Heart left ventricle (tissue), 16 donors: ENCODE measurements around the gene WDR35. TPM values are rescaled to one million over a fixed set of nuclear protein-coding genes. Genes with fewer than 3 reads are reported as not detected.

ENCODE experiments used
- ATAC-seq, 4 donors: fragments of 200-7000 bp; cut with Tn5 transposase; one replicate each; pipeline ENCODE4 v1.9.1; 2020 to 2022; ENCODE audit warnings: moderate library complexity in 4 of 4, mild to moderate bottlenecking in 3 of 4, moderate number of reproducible peaks in 1 of 4
- DNase-seq, 5 donors: peaks; one replicate each; pipeline ENCODE4 v3.0.0-alpha.2; 2020
- H3K27ac ChIP-seq, 12 donors: fragments of 200-600 bp; sonication (generic) in 4 of 12; one replicate each; pipeline versions ENCODE4 v1.5.0 to v1.8.0; 2016 to 2022; ENCODE audit warnings: mild to moderate bottlenecking in 2 of 12
- H3K27me3 ChIP-seq, 9 donors: fragments of 200-600 bp; sonication (generic) in 2 of 9; one replicate each; pipeline versions ENCODE4 v1.5.1 to v1.8.0; 2016 to 2022; ENCODE audit warnings: mild to moderate bottlenecking in 3 of 9
- H3K36me3 ChIP-seq, 9 donors: fragments of 200-600 bp; sonication (generic) in 2 of 9; one replicate each; pipeline versions ENCODE4 v1.5.0 to v1.8.0; 2018 to 2022; ENCODE audit warnings: mild to moderate bottlenecking in 2 of 9
- H3K4me1 ChIP-seq, 12 donors: fragments of 200-600 bp; sonication (generic) in 4 of 12; one replicate each; pipeline versions ENCODE4 v1.5.0 to v1.8.0; 2016 to 2022; ENCODE audit warnings: mild to moderate bottlenecking in 3 of 12
- H3K4me3 ChIP-seq, 12 donors: fragments of 200-600 bp; sonication (generic) in 4 of 12; one replicate each; pipeline versions ENCODE4 v1.5.0 to v1.8.0; 2017 to 2022; ENCODE audit warnings: mild to moderate bottlenecking in 9 of 12, moderate library complexity in 4 of 12
- H3K9me3 ChIP-seq, 12 donors: fragments of 200-600 bp; sonication (generic) in 4 of 12; one replicate each; pipeline versions ENCODE4 v1.5.0 to v1.8.0; 2016 to 2022; ENCODE audit warnings: mild to moderate bottlenecking in 1 of 12
- POLR2A ChIP-seq, 2 donors: fragments of 450-650 bp; IDR thresholded peaks; one replicate each; pipeline ENCODE4 v1.6.1; 2017; ENCODE audit warnings: antibody characterized with exemption in 2 of 2, mild to moderate bottlenecking in 2 of 2, moderate library complexity in 2 of 2
- WGBS, 4 donors: extraction: QIAGEN DNeasy Blood & Tissue Kit in 2 of 4; methylation state at CpG; one replicate each; pipeline versions ENCODE4 v1.1.5 to v1.1.7; 2013 to 2018; 5-methylcytosine and 5-hydroxymethylcytosine counted together
- intact Hi-C, 10 donors: fragments of 100-400 bp; cut with DNase I; formaldehyde crosslinking; loops; one replicate each; pipeline versions ENCODE4 v1.11.1 to v1.14.2; 2022
- polyA plus RNA-seq, 2 donors: library from polyadenylated mRNA; stranded (reverse); fragments of 200-250 nt; gene quantifications; one replicate each; pipeline ENCODE4 v1.2.3, GENCODE V29; 2013
- total RNA-seq, 9 donors: library from RNA; depleted of rRNA in 2 of 9; stranded (reverse); fragments of >200 nt in 2 of 9; fragmentation: NEBNext Ultra II Directional in 3 of 9; extraction: Animal tissue kit (Norgen Biotek cat#: 25700) in 3 of 9; gene quantifications; one replicate each; pipeline versions ENCODE4 v1.1.0 to v1.2.4, GENCODE V29; 2016 to 2023
- TF ChIP-seq, protein P1 (sequence below), 12 donors: fragments of 200-600 bp; sonication (generic) in 4 of 12; IDR thresholded peaks; one replicate each; pipeline versions ENCODE4 v1.5.0 to v1.8.0; 2018 to 2022; ENCODE audit warnings: antibody characterized with exemption in 12 of 12, mild to moderate bottlenecking in 5 of 12
- donor health status: ischemic (EF 13 %, LVEDD 7.1; RV severe dilation, severe dysfunction).
- donor health status: healthy with polysubstance abuse.
- donor health status: DM: no; HTN: yes; CAD: no.
- donor health status: DM: no; HTN: no; CAD: no.
- donor health status: ischemic (EF 25% LVEDD 6.9; RV normal size, moderate dysfunction).
- donor health status: ischemic (EF 25% LVEDD 5.7; RV mildly dilated, moderate dysfunction).
- donor health status: healthy.
- donor health status: DM: yes; HTN: yes; CAD: no.
- donor health status: ischemic (EF 35%, LVEDD 5.7; RV mildly dilated, moderate dysfunction).
- donor health status: nonischemic (EF 11% LVEDD 7.7; RV severe dilation, severe dysfunction).
- donor health status: DM: yes; HTN: yes; CAD: no.
- donor health status: PGD.
- donor health status: ischemic (EF 29% LVEDD 5.4; RV normal size, mild dysfunction).
- donor health status: nonischemic (EF 23%, LVEDD 6.1; RV moderate dilation, normal function).

Gene WDR35
- total and polyA plus RNA-seq, 11 donors, result 1.1 to 8.5 (median 5.0) TPM

DNA sequence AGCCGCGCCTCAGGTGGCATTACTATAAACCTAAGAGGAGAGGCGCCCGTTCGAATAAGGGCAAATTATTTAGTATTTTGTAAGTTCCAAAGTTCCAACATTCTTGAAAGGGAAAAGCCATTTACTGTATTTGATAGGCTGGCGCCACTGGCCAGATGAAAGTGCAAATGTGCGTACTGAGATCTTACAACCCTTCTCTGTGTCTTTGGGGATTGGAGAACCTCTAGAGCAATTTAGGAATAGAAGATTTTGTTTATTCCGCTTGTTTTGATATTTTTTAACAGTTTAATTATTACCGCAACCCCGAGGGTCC, 467 bp upstream of the WDR35 start:
- no peaks in the 10 kb centered on the region for H3K9me3 ChIP-seq
- TF ChIP-seq, protein P1, sequence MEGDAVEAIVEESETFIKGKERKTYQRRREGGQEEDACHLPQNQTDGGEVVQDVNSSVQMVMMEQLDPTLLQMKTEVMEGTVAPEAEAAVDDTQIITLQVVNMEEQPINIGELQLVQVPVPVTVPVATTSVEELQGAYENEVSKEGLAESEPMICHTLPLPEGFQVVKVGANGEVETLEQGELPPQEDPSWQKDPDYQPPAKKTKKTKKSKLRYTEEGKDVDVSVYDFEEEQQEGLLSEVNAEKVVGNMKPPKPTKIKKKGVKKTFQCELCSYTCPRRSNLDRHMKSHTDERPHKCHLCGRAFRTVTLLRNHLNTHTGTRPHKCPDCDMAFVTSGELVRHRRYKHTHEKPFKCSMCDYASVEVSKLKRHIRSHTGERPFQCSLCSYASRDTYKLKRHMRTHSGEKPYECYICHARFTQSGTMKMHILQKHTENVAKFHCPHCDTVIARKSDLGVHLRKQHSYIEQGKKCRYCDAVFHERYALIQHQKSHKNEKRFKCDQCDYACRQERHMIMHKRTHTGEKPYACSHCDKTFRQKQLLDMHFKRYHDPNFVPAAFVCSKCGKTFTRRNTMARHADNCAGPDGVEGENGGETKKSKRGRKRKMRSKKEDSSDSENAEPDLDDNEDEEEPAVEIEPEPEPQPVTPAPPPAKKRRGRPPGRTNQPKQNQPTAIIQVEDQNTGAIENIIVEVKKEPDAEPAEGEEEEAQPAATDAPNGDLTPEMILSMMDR (IDR thresholded peaks at IDR 0.05), result no peak
- TF ChIP-seq POLR2A (IDR thresholded peaks at IDR 0.05), result no peak
- intact Hi-C loops, result loop anchor here in 1 of 10 donors (10.0 kb wide), 1 partner anchor 224 kb away; no protein-coding TSS in a partner anchor
- 13 to 19% (median 17%) methylated on average over 10 of the region's 10 CpGs for WGBS, 4 donors
- H3K4me3 ChIP-seq, result peak overlapping the region; percentile 64 to 97 (median 70)
- peak overlapping the region in 8 of 12 donors; percentile 25 to 72 (median 49) for H3K27ac ChIP-seq
- H3K36me3 ChIP-seq, result peaks cover 0 to 6% (median 0%) of the 10 kb centered on the region in 9 donors
- peaks cover 0 to 20% (median 6%) of the 10 kb centered on the region in 12 donors for H3K4me1 ChIP-seq
- ATAC-seq, result no peak
- DNase-seq, result no peak
- peaks cover 0 to 15% (median 0%) of the 10 kb centered on the region in 9 donors for H3K27me3 ChIP-seq

DNA sequence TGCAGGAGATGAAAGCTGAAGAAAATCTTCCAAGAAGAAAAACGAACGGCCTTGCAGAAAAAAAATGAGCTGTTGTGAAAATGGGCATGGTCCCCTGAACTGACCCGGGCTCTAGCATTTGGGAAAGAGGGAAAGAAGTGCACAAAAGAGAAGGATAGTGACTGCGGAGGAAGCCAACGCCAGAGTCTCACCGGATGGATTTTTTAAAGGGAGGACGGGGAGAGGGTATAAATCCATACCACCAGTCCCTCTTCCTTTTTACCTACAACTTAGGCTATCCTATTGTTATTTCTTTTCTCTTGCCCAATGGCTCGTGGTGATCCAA, 601 bp downstream of the WDR35 start:
- intact Hi-C loops, result no loop called here
- DNase-seq (no peak), ATAC-seq (peak in 1 of 4 donors; percentile 7)
- H3K27me3 ChIP-seq, result peaks cover 0 to 15% (median 0%) of the 10 kb centered on the region in 9 donors
- TF ChIP-seq POLR2A (IDR thresholded peaks at IDR 0.05), result no peak
- TF ChIP-seq, protein P1 (IDR thresholded peaks at IDR 0.05), result no peak
- no peaks in the 10 kb centered on the region for H3K9me3 ChIP-seq
- peak overlapping the region; percentile 64 to 97 (median 70) for H3K4me3 ChIP-seq
- H3K4me1 ChIP-seq, result peaks cover 0 to 20% (median 6%) of the 10 kb centered on the region in 12 donors
- WGBS, 4 donors, result 4 to 10% (median 7%) methylated on average over 8 of the region's 8 CpGs
- H3K27ac ChIP-seq, result peak overlapping the region in 7 of 12 donors; percentile 25 to 72 (median 60)
- peaks cover 0 to 6% (median 0%) of the 10 kb centered on the region in 9 donors for H3K36me3 ChIP-seq

DNA sequence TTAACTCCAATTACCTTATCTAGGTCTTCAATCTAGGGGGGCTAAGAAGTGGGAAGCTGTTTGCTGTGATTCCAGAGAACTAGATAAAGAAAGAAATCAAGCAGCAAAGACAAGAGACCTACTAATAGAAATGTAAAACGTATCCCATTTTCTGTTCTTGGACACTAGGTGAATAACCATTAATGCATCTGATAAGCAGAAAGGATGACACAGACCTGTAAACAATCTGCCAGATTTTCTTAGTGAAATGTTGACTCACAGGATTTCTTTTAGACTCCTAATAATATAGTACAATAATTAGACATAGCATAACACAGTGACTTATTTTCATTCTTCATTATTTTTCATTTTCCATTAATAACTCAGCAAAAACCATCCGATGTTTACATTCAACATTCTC, 1.3 kb downstream of the WDR35 start:
- Histone ChIP-seq H3K4me1 (peaks cover 0 to 20% (median 6%) of the 10 kb centered on the region in 12 donors), H3K4me3 (peak overlapping the region in 6 of 12 donors; percentile 64 to 97 (median 76)), H3K27ac (no peak overlapping the region), H3K27me3 (peaks cover 0 to 15% (median 0%) of the 10 kb centered on the region in 9 donors), H3K9me3 (no peaks in the 10 kb centered on the region), H3K36me3 (peaks cover 0 to 11% (median 0%) of the 10 kb centered on the region in 9 donors)
- intact Hi-C loops, result no loop called here
- no peak for DNase-seq
- no peak for ATAC-seq
- no peak for TF ChIP-seq POLR2A (IDR thresholded peaks at IDR 0.05)
- TF ChIP-seq, protein P1 (IDR thresholded peaks at IDR 0.05), result no peak
- 72 to 85% (median 75%) methylated on average over 2 of the region's 2 CpGs for WGBS, 4 donors

DNA sequence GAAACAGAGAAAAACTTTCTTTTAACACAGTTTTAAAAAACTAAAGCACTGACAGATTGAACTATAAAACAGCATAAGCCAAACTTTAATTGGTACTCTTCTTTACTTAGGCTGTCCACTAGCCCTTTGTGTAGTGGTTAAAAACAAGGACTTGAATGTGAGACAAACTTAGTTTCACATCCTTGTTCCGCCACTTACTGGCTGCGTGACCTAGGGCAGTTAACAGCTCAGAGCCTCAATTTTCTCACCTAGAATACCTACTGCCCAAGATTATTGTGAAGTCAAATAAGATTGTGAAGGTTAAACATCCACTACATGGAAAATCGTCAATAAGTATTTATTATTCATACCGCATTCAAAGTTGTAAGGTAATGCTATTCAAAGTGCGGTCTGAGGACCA, 2.0 kb downstream of the WDR35 start:
- H3K9me3 ChIP-seq, result no peaks in the 10 kb centered on the region
- peaks cover 0 to 13% (median 0%) of the 10 kb centered on the region in 9 donors for H3K27me3 ChIP-seq
- H3K4me3 ChIP-seq, result no peak overlapping the region
- no peak for TF ChIP-seq POLR2A (IDR thresholded peaks at IDR 0.05)
- TF ChIP-seq, protein P1 (IDR thresholded peaks at IDR 0.05), result no peak
- H3K4me1 ChIP-seq, result peaks cover 0 to 20% (median 6%) of the 10 kb centered on the region in 12 donors
- H3K27ac ChIP-seq, result no peak overlapping the region
- ATAC-seq, result no peak
- intact Hi-C loops, result no loop called here
- no peak for DNase-seq
- 94 to 98% (median 97%) methylated on average over 5 of the region's 5 CpGs for WGBS, 4 donors
- peaks cover 0 to 11% (median 0%) of the 10 kb centered on the region in 9 donors for H3K36me3 ChIP-seq
